HCT116 (cell line): Measurements from ENCODE around the gene B4GALNT4. TPM values are rescaled to one million over a fixed set of nuclear protein-coding genes. Genes with fewer than 3 reads are reported as not detected.
A peak's percentile ranks its signal among the peaks of the same experiment; 100 is the strongest.

Experiments
- ATAC-seq: fragments of 200-7000 bp; cut with Tn5 transposase; 2 replicates; pipeline ENCODE4 v1.9.1; 2020; ENCODE audit warnings: mild to moderate bottlenecking, moderate library complexity
- BruUV-seq: library from RNA; stranded (reverse); fragments of 400-500 nt; replicated peaks from 2 replicates; lab custom pipeline; 2021; lab: Mats Ljungman, UMichigan
- CTCF ChIA-PET: fragments of 300-600 bp; sonication (Branson Sonifier 250); formaldehyde crosslinking; loops from one replicate; lab custom pipeline; 2021; ENCODE audit warnings: antibody characterized with exemption; lab: Charles Lee
- POLR2A ChIA-PET: fragments of 300-600, 350-600 bp; sonication (Branson Sonifier 250); formaldehyde crosslinking; loops from one replicate; lab custom pipeline; 2021; ENCODE audit warnings: antibody characterized with exemption; lab: Charles Lee
- RAD21 ChIA-PET, 2 experiments: fragments of 300-600 bp; sonication (Branson Sonifier 250); formaldehyde crosslinking; loops; one replicate each; lab custom pipeline; 2023; ENCODE audit warnings: low total read pairs in 2 of 2; ENCODE audit not compliant: uncharacterized antibody in 2 of 2, unreplicated experiment in 2 of 2, low non-redundant PET in 1 of 2; lab: Charles Lee
- DNase-seq: peaks from one replicate; pipeline ENCODE4 v3.0.0-alpha.2; 2010; ENCODE audit warnings: low read depth, low spot score
- H2AFZ ChIP-seq: fragments of 200-600 bp; shearing (Covaris generic), sonication (generic); 2 replicates; pipeline ENCODE4 v1.6.1; 2017; ENCODE audit warnings: low read depth, mixed run types, mixed read lengths, antibody characterized with exemption, low read length; ENCODE audit not compliant: poor library complexity, severe bottlenecking
- H3K27ac ChIP-seq: 2 replicates; pipeline ENCODE4 v1.5.1; 2012; ENCODE audit warnings: low read depth, low read length
- H3K27me3 ChIP-seq: fragments of 200-600 bp; sonication (generic); 2 replicates; pipeline ENCODE4 v1.6.1; 2016; ENCODE audit warnings: mixed run types, low read length, mixed read lengths; ENCODE audit not compliant: insufficient read depth
- H3K36me3 ChIP-seq, 2 experiments: fragments of 200-500 bp in 1 of 2; fragments of 200-600 bp in 1 of 2; sonication (Bioruptor generic) in 1 of 2; sonication (generic) in 1 of 2; 2 replicates each; pipeline versions ENCODE4 v1.5.1 to v1.6.1; 2014 to 2016; ENCODE audit warnings: low read length in 2 of 2, inconsistent platforms in 1 of 2, mixed read lengths in 1 of 2, mixed run types in 1 of 2; ENCODE audit not compliant: insufficient read depth in 2 of 2, control insufficient read depth in 1 of 2
- H3K4me1 ChIP-seq, 2 experiments: fragments of 200-600 bp in 1 of 2; sonication (generic) in 1 of 2; 2 replicates each; pipeline versions ENCODE4 v1.5.1 to v1.6.1; 2012 to 2017; ENCODE audit warnings: low read length in 2 of 2, inconsistent platforms in 1 of 2, mild to moderate bottlenecking in 1 of 2, mixed read lengths in 1 of 2, mixed run types in 1 of 2, moderate library complexity in 1 of 2; ENCODE audit not compliant: insufficient read depth in 2 of 2, control insufficient read depth in 1 of 2
- H3K4me2 ChIP-seq: fragments of 200-600 bp; sonication (generic); 2 replicates; pipeline ENCODE4 v1.6.1; 2017; ENCODE audit warnings: mixed run types, low read length, mixed read lengths
- H3K4me3 ChIP-seq, 2 experiments: fragments of 200-600 bp in 1 of 2; sonication (generic) in 1 of 2; replicated peaks in 1 of 2; 2 replicates each; pipeline ENCODE4 v1.5.1; 2011 to 2016; ENCODE audit warnings: low read length in 2 of 2, control low read depth in 1 of 2, low read depth in 1 of 2, mild to moderate bottlenecking in 1 of 2, mixed read lengths in 1 of 2, mixed run types in 1 of 2
- H3K79me2 ChIP-seq: fragments of 200-600 bp; sonication (generic); 2 replicates; pipeline ENCODE4 v1.6.1; 2017; ENCODE audit warnings: mild to moderate bottlenecking, mixed run types, low read length, moderate library complexity, mixed read lengths; ENCODE audit not compliant: insufficient read depth
- H3K9ac ChIP-seq: fragments of 200-600 bp; sonication (generic); 2 replicates; pipeline ENCODE4 v1.6.1; 2016; ENCODE audit warnings: low read length, mixed read lengths
- H3K9me2 ChIP-seq: fragments of 200-600 bp; sonication (generic), shearing (Covaris generic); 2 replicates; pipeline ENCODE4 v1.6.1; 2017; ENCODE audit warnings: mixed run types, mild to moderate bottlenecking, moderate library complexity; ENCODE audit not compliant: insufficient read depth
- H3K9me3 ChIP-seq, 2 experiments: fragments of 200-500 bp in 1 of 2; fragments of 200-600 bp in 1 of 2; sonication (Bioruptor generic) in 1 of 2; sonication (generic) in 1 of 2; 2 replicates each; pipeline ENCODE4 v1.6.1; 2014 to 2017; ENCODE audit warnings: low read length in 2 of 2, mixed read lengths in 2 of 2, inconsistent platforms in 1 of 2, low read depth in 1 of 2, mild to moderate bottlenecking in 1 of 2, mixed run types in 1 of 2, moderate library complexity in 1 of 2; ENCODE audit not compliant: control insufficient read depth in 1 of 2, insufficient read depth in 1 of 2
- H4K20me1 ChIP-seq: fragments of 200-600 bp; sonication (generic), shearing (Covaris generic); 2 replicates; pipeline ENCODE4 v1.6.1; 2017; ENCODE audit warnings: mixed run types, mild to moderate bottlenecking, moderate library complexity; ENCODE audit not compliant: insufficient read depth
- EGR1 ChIP-seq: IDR thresholded peaks from 2 replicates; pipeline ENCODE4 v1.6.1; 2012; ENCODE audit warnings: low read depth
- ELF1 ChIP-seq: IDR thresholded peaks from 2 replicates; pipeline ENCODE4 v1.6.1; 2012; ENCODE audit warnings: low read depth, borderline replicate concordance
- EZH2phosphoT487 ChIP-seq: fragments of 200-600 bp; IDR thresholded peaks from 2 replicates; pipeline ENCODE4 v1.6.1; 2018; ENCODE audit warnings: antibody characterized with exemption, borderline replicate concordance
- JUND ChIP-seq: IDR thresholded peaks from 2 replicates; pipeline ENCODE4 v1.6.1; 2012
- POLR2A ChIP-seq: IDR thresholded peaks from 2 replicates; pipeline ENCODE4 v1.7.0; 2011; ENCODE audit warnings: borderline replicate concordance; ENCODE audit not compliant: insufficient read depth, insufficient read length; ENCODE audit errors: extremely low read depth
- SP1 ChIP-seq: IDR thresholded peaks from 2 replicates; pipeline ENCODE4 v1.6.1; 2012; ENCODE audit warnings: low read depth
- TCF7L2 ChIP-seq: IDR thresholded peaks from 2 replicates; pipeline ENCODE4 v1.7.0; 2011; ENCODE audit warnings: borderline replicate concordance, inconsistent platforms; ENCODE audit not compliant: insufficient read depth, insufficient read length; ENCODE audit errors: extremely low read depth
- ZFX ChIP-seq: fragments of 450-650 bp; IDR thresholded peaks from 2 replicates; pipeline ENCODE4 v1.6.1; 2017
- intact Hi-C: fragments of 100-400 bp; cut with micrococcal nuclease; formaldehyde crosslinking; loops from 2 replicates; pipeline ENCODE4 v1.10.0; 2022
- total RNA-seq: library from RNA; stranded (reverse); gene quantifications from one replicate; pipeline ENCODE4 v1.2.1, GENCODE V29; 2021; ENCODE audit not compliant: unreplicated experiment
- TF ChIP-seq, protein P1 (sequence below): IDR thresholded peaks from 2 replicates; pipeline ENCODE4 v1.6.1; 2011; ENCODE audit warnings: mild to moderate bottlenecking, low read length, moderate library complexity; ENCODE audit not compliant: insufficient replicate concordance; ENCODE audit errors: extremely low read depth
- TF ChIP-seq, protein P2 (sequence below), 3 experiments: fragments of 200-600 bp in 1 of 3; sonication (generic) in 1 of 3; IDR thresholded peaks in 2 of 3; conservative IDR thresholded peaks in 1 of 3; 2 replicates each; pipeline ENCODE4 v1.5.1; 2012 to 2017; ENCODE audit warnings: low read depth in 2 of 3, low read length in 2 of 3, antibody characterized with exemption in 1 of 3, borderline replicate concordance in 1 of 3, control low read depth in 1 of 3, mild to moderate bottlenecking in 1 of 3, mixed read lengths in 1 of 3, mixed run types in 1 of 3, moderate library complexity in 1 of 3; ENCODE audit not compliant: insufficient read depth in 1 of 3
- TF ChIP-seq, protein P3 (sequence below): IDR thresholded peaks from 2 replicates; pipeline ENCODE4 v1.6.1; 2012

Gene B4GALNT4
- total RNA-seq, 1 experiment from 2014 or later, result 54.3 TPM

DNA sequence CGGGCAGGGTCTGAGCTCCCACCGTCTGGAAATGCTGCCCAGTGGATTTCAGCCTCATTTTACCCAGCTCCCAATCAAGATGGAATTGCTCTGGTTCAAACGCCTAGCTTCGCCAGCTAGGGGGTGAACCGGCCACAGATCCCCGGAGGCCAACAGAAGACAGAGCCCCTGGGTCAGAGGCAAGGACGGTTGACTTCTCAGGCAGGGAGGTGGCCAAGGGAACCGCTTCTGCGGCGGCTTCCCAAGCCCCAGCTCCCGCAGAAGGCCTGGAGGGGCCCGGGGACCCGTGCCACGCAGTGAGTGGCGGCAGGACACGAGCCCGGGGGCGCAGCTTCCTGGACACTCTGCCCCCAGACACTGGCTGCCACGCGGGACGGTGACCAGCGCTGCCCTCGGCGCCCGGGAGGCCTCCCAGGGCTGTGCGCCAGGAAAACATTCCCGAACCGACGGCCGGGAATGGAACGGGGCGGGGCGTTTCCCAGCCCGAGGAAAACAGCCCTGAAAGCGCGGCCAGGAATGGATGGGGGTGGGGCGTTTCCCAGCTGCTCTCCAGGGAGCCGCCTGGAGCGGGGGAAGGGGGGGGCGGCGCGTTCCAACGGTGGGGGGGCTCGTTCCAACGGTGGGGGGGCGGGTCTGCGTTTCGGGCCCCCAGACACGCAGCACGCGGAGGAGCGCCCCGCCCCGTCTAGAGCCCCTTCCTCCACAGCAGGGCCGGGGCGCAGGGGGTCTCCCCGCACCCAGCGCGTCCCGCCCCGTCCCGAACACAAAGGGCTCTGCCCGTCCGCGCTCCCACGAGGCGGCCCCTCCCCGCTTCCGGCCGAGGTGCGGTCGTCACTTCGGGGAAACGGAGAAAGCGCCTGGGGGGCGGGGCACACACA, 13.5 kb upstream of the B4GALNT4 start (continued):
- TF ChIP-seq, protein P1, sequence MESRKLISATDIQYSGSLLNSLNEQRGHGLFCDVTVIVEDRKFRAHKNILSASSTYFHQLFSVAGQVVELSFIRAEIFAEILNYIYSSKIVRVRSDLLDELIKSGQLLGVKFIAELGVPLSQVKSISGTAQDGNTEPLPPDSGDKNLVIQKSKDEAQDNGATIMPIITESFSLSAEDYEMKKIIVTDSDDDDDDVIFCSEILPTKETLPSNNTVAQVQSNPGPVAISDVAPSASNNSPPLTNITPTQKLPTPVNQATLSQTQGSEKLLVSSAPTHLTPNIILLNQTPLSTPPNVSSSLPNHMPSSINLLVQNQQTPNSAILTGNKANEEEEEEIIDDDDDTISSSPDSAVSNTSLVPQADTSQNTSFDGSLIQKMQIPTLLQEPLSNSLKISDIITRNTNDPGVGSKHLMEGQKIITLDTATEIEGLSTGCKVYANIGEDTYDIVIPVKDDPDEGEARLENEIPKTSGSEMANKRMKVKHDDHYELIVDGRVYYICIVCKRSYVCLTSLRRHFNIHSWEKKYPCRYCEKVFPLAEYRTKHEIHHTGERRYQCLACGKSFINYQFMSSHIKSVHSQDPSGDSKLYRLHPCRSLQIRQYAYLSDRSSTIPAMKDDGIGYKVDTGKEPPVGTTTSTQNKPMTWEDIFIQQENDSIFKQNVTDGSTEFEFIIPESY, result no peak
- no peak for TF ChIP-seq TCF7L2

DNA sequence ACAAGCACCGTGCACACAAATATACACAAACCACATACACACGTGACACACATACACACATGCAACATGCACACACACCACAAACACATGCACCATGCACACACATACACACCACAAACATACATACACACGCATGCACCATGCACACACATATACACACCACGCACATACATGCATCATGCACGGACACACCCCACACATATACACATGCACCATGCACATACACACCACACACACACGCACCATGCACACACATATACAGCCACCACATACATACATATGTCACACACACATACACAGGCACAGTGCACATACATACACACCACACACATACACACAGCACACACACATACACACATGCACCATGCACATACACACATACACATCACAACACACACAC, 12.7 kb upstream of the B4GALNT4 start:
- intact Hi-C loops, result loop anchor here (5.0 kb wide), 1 partner anchor 54 kb away; no protein-coding TSS in a partner anchor
- H3K9ac ChIP-seq, result no peak overlapping the region
- no peaks in the 10 kb centered on the region for H3K27me3 ChIP-seq
- H3K9me3 ChIP-seq, result peaks cover 8% of the 10 kb centered on the region in 2 experiments; a peak in 2 of 4 replicates
- peak overlapping the region; percentile 99; the same call in 1 of the 2 replicates for H3K27ac ChIP-seq
- H4K20me1 ChIP-seq, result no peaks in the 10 kb centered on the region
- no peak for DNase-seq
- no peak overlapping the region for H2AFZ ChIP-seq
- H3K4me2 ChIP-seq, result no peak overlapping the region; the same call in 1 of the 2 replicates
- no TSS peak for BruUV-seq
- ChIA-PET CTCF (interaction anchor here (1.0 to 1.9 kb wide), 3 partner anchors 44 to 119 kb away, joined by 3 to 10 read pairs (median 6); no protein-coding TSS in a partner anchor), POLR2A (interaction anchor here (0.7 kb wide), 1 partner anchor 11 kb away, joined by 3 read pairs; no protein-coding TSS in a partner anchor), RAD21 (no interaction called here)
- no peaks in the 10 kb centered on the region for H3K36me3 ChIP-seq
- H3K4me3 ChIP-seq, result no peak overlapping the region
- no peaks in the 10 kb centered on the region for H3K79me2 ChIP-seq
- TF ChIP-seq SP1 (no peak), ELF1 (no peak), ZFX (no peak), POLR2A (no peak), EGR1 (no peak), JUND (no peak), EZH2phosphoT487 (no peak), TCF7L2 (no peak)
- TF ChIP-seq, protein P2, sequence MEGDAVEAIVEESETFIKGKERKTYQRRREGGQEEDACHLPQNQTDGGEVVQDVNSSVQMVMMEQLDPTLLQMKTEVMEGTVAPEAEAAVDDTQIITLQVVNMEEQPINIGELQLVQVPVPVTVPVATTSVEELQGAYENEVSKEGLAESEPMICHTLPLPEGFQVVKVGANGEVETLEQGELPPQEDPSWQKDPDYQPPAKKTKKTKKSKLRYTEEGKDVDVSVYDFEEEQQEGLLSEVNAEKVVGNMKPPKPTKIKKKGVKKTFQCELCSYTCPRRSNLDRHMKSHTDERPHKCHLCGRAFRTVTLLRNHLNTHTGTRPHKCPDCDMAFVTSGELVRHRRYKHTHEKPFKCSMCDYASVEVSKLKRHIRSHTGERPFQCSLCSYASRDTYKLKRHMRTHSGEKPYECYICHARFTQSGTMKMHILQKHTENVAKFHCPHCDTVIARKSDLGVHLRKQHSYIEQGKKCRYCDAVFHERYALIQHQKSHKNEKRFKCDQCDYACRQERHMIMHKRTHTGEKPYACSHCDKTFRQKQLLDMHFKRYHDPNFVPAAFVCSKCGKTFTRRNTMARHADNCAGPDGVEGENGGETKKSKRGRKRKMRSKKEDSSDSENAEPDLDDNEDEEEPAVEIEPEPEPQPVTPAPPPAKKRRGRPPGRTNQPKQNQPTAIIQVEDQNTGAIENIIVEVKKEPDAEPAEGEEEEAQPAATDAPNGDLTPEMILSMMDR (IDR thresholded peaks at IDR 0.05 in 2 of 3, conservative IDR thresholded peaks at IDR 0.05 in 1 of 3; ENCODE audit: borderline replicate concordance in 1 of 3, insufficient read depth in 1 of 3, low read depth in 2 of 3, low read length in 2 of 3), result no peak
- TF ChIP-seq, protein P3, sequence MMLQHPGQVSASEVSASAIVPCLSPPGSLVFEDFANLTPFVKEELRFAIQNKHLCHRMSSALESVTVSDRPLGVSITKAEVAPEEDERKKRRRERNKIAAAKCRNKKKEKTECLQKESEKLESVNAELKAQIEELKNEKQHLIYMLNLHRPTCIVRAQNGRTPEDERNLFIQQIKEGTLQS, result no peak
- TF ChIP-seq, all 23 proteins: peak for 0
- ATAC-seq, result no peak
- Histone ChIP-seq H3K9me2 (no peaks in the 10 kb centered on the region), H3K4me1 (peaks cover 12 to 16% of the 10 kb centered on the region in 2 experiments)
